Esophagus muscularis mucosa (tissue), 4 donors: ENCODE results near the gene C15orf39. TPM values are rescaled to one million over a fixed set of nuclear protein-coding genes. Genes with fewer than 3 reads are reported as not detected.

Experiments
- small RNA-seq, 3 donors: library from RNA; depleted of rRNA; stranded (forward); fragments of <200 nt; gene quantifications; one replicate each; pipeline ENCODE3, GENCODE V24; 2016
- total RNA-seq, 4 donors: library from RNA; depleted of rRNA; stranded (reverse); fragments of >200 nt; gene quantifications; one replicate each; pipeline versions ENCODE4 v1.1.0 to v1.2.1, GENCODE V29; 2016

The C15orf39 gene
- total RNA-seq, 4 donors from 2014 or later: 7.5 to 17.7 (median 13.4) TPM

Small RNA genes lying within 50 kb of the gene (small RNA-seq; reads per million reads assigned to genes)
- gene AC068338.1: 0 reads per million in 3 donors

Other genes starting within 250 kb of the C15orf39 start
- gene RPP25, start 245.1 kb upstream of the C15orf39 start, total RNA-seq: 1 to 10 TPM; 4.2 to 7.2 (median 7.0) TPM
- gene SCAMP5, start 206.3 kb upstream of the C15orf39 start, total RNA-seq: 1 to 10 TPM; 3.3 to 6.4 (median 4.3) TPM
- gene PPCDC, start 178.3 kb upstream of the C15orf39 start, total RNA-seq: 1 to 10 TPM; 6.4 to 8.9 (median 7.4) TPM
- not detected for gene GOLGA6C, start 56.5 kb downstream of the C15orf39 start, total RNA-seq
- not detected for gene GOLGA6D, start 81.0 kb downstream of the C15orf39 start, total RNA-seq
- 10 to 100 TPM; 32.0 to 73.0 (median 50.6) TPM for gene COMMD4, start 134.2 kb downstream of the C15orf39 start, total RNA-seq
- 10 to 100 TPM; 14.1 to 37.0 (median 15.7) TPM for gene NEIL1, start 145.2 kb downstream of the C15orf39 start, total RNA-seq
- 100 to 1,000 TPM in 3 of 4 donors, 10 to 100 TPM in 1; 67.4 to 163 (median 125) TPM for gene MAN2C1, start 166.7 kb downstream of the C15orf39 start, total RNA-seq
- gene SIN3A, start 249.8 kb downstream of the C15orf39 start, total RNA-seq: 10 to 100 TPM; 31.1 to 53.1 (median 45.6) TPM